CD4-positive, alpha-beta T cell treated with Interleukin-10 for 1 hour (primary cell): ENCODE data around the gene RHOBTB1.
A peak's percentile ranks its signal among the peaks of the same experiment; 100 is the strongest.
"Not testable (repeated sequence)": the region's sequence is repeated elsewhere in the genome, so short reads cannot be mapped to it uniquely, and the experiment has no call there.

ENCODE experiments used
- DNase-seq: peaks from one replicate; pipeline ENCODE4 v3.0.0-alpha.2; 2020

The RHOBTB1 gene, protein sequence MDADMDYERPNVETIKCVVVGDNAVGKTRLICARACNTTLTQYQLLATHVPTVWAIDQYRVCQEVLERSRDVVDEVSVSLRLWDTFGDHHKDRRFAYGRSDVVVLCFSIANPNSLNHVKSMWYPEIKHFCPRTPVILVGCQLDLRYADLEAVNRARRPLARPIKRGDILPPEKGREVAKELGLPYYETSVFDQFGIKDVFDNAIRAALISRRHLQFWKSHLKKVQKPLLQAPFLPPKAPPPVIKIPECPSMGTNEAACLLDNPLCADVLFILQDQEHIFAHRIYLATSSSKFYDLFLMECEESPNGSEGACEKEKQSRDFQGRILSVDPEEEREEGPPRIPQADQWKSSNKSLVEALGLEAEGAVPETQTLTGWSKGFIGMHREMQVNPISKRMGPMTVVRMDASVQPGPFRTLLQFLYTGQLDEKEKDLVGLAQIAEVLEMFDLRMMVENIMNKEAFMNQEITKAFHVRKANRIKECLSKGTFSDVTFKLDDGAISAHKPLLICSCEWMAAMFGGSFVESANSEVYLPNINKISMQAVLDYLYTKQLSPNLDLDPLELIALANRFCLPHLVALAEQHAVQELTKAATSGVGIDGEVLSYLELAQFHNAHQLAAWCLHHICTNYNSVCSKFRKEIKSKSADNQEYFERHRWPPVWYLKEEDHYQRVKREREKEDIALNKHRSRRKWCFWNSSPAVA

DNA sequence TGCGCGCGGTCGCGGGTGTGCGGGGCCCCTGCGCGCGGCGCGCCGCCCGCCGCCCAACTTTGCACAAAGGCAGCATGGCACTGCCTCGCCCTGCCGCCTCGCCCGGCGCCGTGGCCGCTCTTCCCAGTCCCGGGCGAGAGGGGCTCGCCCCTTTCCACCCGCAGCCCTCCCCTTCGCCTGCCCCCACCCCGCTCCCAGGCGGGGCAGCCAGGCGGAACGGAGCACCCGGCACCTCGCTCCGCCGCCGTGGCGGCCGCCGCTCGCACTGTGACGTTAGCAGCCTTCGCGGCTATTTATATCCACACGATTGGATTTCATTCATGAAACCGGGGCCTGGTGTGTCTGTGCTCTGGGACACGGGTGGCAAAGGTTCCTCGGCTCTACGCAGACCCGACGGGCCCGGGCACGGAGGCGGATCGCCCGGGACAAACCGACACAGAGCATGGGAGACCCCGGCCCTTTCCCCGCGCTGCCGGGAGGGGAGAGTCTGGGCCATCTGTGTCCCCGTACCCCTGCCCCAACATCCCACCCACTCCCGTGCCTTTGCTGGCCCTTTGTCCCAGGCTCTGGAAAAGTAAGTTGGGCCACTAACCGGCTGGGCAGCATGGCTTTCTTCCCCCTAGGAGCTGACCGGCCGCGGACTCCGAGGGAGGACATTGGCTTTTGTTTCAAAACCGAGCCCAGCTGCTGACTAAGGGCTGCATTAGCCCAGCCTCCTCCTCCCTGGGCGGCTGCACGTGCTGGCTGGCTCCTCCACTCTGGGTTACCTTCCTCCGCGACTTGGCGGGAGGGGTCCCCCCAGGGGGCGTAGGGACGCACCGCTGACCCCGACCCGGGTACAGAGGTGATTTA, at the start of gene RHOBTB1:
TSS of gene RHOBTB1 (minus strand) at position 128 of the 852 bp plus-strand sequence. CDS start 32,643 bp downstream, outside the sequence.
- DNase-seq, result peak; percentile 13

GRCh38 chr10:60992636-60993035, 48.7 kb upstream of the RHOBTB1 start:
- no peak for DNase-seq

GRCh38 chr10:60990663-60991062, 46.7 kb upstream of the RHOBTB1 start:
- DNase-seq, result no peak

GRCh38 chr10:60989400-60989876, 45.5 kb upstream of the RHOBTB1 start:
- no peak for DNase-seq

DNA sequence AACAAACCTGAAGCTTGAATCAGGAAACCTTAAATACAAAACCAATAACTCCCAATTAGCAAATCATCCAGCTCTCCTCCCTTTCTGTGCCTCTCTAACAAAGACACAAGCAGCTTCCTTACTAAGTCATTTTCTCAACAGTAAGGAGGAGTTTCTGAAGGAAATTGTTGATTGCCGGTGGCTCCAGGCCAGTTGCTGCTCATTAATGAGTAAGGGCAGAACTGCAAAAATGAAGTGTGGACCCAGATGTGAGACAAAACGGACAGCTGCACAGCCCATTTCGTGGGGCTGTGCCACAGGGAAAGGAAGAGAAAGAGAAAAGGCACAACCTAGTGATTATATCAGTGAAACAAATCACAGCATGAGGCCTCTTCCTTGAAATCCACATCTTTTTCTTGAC, 42.8 kb upstream of the RHOBTB1 start:
- DNase-seq, result no peak

- DNase-seq, result no peak
Measured at GRCh38 chr10:60985951-60986350, 42.0 kb upstream of the RHOBTB1 start.

DNA sequence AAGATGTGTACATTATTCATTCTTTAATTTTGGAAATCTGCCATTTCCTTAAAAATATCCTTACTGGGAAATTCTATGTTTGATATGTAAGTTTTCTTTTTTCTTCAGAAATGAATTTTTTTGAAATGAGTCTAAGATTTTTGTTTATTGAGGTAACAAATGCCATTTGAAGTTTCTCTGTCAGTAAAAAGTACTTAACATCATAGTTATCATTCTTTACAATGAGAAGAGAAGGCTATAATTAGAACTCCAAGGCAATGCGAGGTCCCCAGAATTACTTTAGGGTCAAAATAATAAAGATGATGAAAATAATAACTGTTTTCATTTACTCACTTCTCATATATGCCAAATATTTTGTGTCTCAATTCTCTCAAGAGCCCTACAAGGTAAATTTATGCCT, 37.0 kb upstream of the RHOBTB1 start:
- DNase-seq, result no peak

- DNase-seq, result no peak
Measured at GRCh38 chr10:60979667-60980104, 35.7 kb upstream of the RHOBTB1 start.

DNA sequence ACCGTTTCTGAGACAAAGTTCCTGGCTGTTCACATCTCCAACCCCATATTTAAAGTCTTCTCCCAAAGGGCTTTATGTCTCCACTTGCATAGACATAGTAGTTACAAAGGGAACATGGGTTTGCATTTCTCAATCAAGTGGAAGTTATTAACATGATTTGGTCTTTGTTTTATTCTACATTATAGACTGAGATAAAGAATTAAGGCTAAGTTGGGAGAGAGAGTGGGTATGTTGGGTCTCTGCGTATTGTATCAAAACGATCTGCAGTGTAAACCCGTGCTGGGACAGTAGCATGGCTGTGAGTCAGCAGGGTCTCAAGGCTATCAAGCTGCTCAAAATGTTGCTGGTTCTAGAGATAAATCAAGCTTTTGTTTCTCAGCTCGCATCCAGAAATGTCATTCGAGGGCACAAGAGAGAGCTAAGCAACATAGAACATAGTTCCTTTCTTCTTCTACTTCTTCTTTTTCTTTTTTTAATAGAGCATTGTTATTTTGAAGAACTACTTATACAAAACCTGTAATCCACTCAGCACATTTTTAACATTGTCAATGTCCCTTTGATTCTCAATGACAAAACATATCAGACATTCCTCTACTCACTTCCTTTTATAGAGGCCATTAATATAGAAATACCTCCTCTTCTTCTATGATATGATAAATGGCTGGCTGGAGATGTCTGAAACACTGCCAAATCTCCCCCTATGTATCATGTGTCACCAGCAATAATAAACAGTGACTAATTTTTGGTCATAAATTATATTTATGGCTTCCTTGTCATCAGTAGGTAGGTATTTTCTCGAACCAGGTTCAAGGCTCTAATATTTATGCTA, 34.5 kb upstream of the RHOBTB1 start:
- no peak for DNase-seq

- no peak for DNase-seq
Measured at GRCh38 chr10:60977161-60978122, 33.5 kb upstream of the RHOBTB1 start.

GRCh38 chr10:60976687-60977086, 32.7 kb upstream of the RHOBTB1 start:
- DNase-seq, result no peak

- DNase-seq, result no peak
Measured at GRCh38 chr10:60975716-60976115, 31.7 kb upstream of the RHOBTB1 start.

GRCh38 chr10:60974463-60975149, 30.6 kb upstream of the RHOBTB1 start:
- no peak for DNase-seq

DNA sequence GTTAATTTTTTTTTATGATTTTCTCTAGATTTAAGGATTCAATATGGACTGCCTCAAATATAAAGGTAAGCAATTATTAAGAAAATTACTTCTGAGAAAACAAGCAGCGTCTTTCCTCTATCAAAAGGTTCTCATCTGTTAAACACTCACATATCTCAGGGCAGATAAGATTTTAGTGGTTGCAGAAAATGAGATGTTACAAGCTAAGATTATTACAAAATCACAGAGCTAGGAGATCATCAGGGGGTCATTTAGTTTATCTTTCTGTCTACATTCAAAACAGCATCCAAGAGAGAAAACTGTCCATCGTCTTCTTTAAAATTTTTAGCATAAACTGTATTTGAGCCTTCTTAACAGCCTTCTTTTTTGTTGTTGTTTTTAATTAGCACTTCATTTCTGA, 29.1 kb upstream of the RHOBTB1 start:
- no peak for DNase-seq

GRCh38 chr10:60972181-60972580, 28.2 kb upstream of the RHOBTB1 start:
- not testable (repeated sequence) for DNase-seq

- DNase-seq, result no peak
Measured at GRCh38 chr10:60970526-60970925, 26.5 kb upstream of the RHOBTB1 start.

GRCh38 chr10:60968504-60968903, 24.5 kb upstream of the RHOBTB1 start:
- DNase-seq, result no peak

GRCh38 chr10:60967854-60968484, 24.0 kb upstream of the RHOBTB1 start:
- no peak for DNase-seq

- DNase-seq, result no peak
Measured at GRCh38 chr10:60967260-60967659, 23.3 kb upstream of the RHOBTB1 start.

GRCh38 chr10:60965696-60966095, 21.7 kb upstream of the RHOBTB1 start:
- no peak for DNase-seq
